ENCODE results near the gene FRMD4A.
"Not testable (repeated sequence)": the region's sequence is repeated elsewhere in the genome, so short reads cannot be mapped to it uniquely, and the experiment has no call there.

The FRMD4A gene

DNA sequence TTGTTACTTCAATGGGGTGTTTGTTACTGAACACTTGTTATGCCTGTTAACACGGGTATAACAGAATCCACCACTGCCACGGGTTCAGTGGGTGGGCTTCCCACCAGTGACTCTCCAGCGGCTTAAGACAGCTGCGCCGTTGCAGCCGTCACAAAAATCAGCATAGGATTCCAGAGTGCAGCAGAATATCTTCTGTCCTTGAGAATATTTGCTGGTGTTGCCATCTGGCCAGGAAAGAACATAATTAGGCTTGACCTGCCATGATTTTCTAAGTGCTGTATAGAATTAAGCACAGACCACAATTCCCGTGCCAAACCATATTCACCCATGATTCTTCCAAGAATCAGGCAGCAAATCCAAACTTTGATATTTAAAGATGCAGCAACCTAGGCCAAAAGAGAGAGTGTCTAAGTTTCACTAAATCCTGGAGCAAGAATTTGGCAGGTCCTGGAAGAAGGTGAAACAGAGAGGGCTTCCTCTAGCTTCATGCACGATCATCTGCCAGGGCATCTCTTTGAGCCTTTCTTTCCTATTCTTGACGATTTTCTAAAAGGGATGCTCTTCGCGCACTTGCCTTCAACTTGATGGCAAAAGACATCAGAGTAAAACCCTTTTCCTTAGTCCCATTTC, 95.0 kb downstream of the FRMD4A start:
- Histone ChIP-seq H3K4me3 (ENCODE audit: low read depth in 1 of 2, low read length in 2 of 2) (no peak overlapping the region), H3K27me3 (ENCODE audit: low read depth, low read length) (no peaks in the 10 kb centered on the region), H3K9me3 (ENCODE audit: control insufficient read depth in 1 of 2, low read length in 2 of 2) (no peaks in the 10 kb centered on the region), H3K36me3 (ENCODE audit: control insufficient read depth in 1 of 2, insufficient read depth in 2 of 2, low read length in 2 of 2) (no peaks in the 10 kb centered on the region), H3K4me1 (ENCODE audit: control insufficient read depth in 1 of 2, insufficient read depth in 2 of 2, low read length in 2 of 2) (no peaks in the 10 kb centered on the region), H3K27ac (ENCODE audit: low read length) (no peak overlapping the region)

DNA sequence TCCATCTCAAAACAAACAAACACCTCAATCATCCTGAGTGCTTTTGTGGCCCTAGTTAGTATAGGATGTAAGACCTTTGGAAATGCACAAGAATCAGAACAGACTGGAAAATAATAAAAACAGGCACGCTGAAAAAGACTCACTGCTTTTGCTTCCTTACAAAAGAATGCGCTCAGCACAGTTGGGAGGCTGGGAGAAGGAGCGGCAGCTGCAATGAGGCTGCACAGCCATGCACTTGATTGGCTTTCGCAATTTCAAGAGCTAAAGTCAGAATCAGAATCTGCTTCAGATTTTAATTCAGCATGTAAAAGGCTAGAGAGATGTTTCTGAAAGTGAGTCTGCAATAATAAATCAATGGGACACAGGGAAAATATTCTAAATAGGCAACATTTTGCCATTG, 97.2 kb downstream of the FRMD4A start:
- Histone ChIP-seq H3K4me1 (ENCODE audit: control insufficient read depth in 1 of 2, insufficient read depth in 2 of 2, low read length in 2 of 2) (no peaks in the 10 kb centered on the region), H3K9me3 (ENCODE audit: control insufficient read depth in 1 of 2, low read length in 2 of 2) (no peaks in the 10 kb centered on the region)

DNA sequence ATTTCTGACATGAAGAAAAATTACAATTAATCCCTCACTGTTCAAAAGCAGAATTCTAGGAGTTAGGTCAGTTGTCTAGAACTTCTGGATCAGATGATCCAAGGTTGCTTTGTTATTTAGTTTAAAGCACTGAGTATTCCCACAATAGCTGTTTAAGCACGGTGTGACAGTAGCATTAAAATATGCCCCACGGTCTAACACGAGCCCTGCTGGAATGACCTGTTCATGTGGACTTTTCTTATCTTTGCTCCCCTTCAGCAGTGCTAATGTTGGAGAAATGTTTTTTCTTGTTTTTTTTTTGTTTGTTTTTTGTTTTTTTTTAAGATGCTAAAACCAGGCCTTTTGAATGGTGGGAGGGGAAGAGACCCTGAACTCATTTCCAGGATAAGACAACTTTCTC, 101.9 kb downstream of the FRMD4A start:
- H3K36me3 ChIP-seq (ENCODE audit: control insufficient read depth in 1 of 2, insufficient read depth in 2 of 2, low read length in 2 of 2); H3K27ac ChIP-seq (ENCODE audit: low read length); H3K4me3 ChIP-seq (ENCODE audit: low read depth in 1 of 2, low read length in 2 of 2); H3K27me3 ChIP-seq (ENCODE audit: low read depth, low read length); H3K9me3 ChIP-seq (ENCODE audit: control insufficient read depth in 1 of 2, low read length in 2 of 2); H3K4me1 ChIP-seq (ENCODE audit: control insufficient read depth in 1 of 2, insufficient read depth in 2 of 2, low read length in 2 of 2): not testable (repeated sequence)

More for the DNA sequence above, 97.2 kb downstream of the FRMD4A start:
- Histone ChIP-seq H3K27me3 (ENCODE audit: low read depth, low read length) (no peaks in the 10 kb centered on the region), H3K36me3 (ENCODE audit: control insufficient read depth in 1 of 2, insufficient read depth in 2 of 2, low read length in 2 of 2) (no peaks in the 10 kb centered on the region), H3K4me3 (ENCODE audit: low read depth in 1 of 2, low read length in 2 of 2) (no peak overlapping the region), H3K27ac (ENCODE audit: low read length) (no peak overlapping the region)

DNA sequence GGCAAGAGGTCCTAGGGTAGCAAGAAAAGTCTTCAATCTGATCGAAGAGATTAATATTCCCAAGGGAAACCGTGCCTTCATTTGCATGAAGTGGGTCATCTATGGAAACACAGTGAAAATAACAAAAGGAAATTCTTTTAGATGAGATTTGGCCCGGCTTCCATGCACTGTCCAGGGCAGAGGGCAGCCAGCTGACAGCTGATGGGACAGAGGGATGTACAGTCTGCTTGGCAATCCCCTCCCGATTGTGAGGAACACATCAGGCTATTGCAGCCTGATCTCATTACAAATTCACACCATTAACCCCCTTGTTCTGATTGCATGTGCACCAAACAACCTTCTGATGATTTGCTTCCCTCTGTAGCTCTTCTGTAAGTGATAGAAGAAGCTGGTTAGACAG, 105.3 kb downstream of the FRMD4A start:
- Histone ChIP-seq H3K4me3 (ENCODE audit: low read depth in 1 of 2, low read length in 2 of 2) (no peak overlapping the region), H3K27me3 (ENCODE audit: low read depth, low read length) (no peaks in the 10 kb centered on the region), H3K36me3 (ENCODE audit: control insufficient read depth in 1 of 2, insufficient read depth in 2 of 2, low read length in 2 of 2) (no peaks in the 10 kb centered on the region), H3K4me1 (ENCODE audit: control insufficient read depth in 1 of 2, insufficient read depth in 2 of 2, low read length in 2 of 2) (no peaks in the 10 kb centered on the region), H3K9me3 (ENCODE audit: control insufficient read depth in 1 of 2, low read length in 2 of 2) (no peaks in the 10 kb centered on the region), H3K27ac (ENCODE audit: low read length) (no peak overlapping the region)

DNA sequence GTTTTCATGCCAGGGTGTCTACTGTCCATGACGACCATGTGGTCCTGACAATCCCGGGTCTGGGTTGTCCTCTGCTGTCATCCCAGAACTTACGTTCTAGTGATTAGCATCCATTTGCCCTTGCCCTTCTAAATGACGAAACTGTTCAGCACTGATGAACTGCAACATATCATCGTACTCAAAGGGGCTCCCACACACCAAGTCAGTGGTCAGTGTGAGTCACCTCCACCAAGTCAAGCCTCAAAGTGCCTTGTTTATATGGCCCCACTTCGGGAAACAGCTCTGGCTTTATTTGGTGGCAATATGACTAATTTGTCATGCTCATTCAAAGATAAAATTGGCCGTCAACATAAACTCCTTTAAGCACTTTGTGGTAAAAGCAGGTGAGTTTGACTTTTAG, 110.7 kb downstream of the FRMD4A start:
- no peaks in the 10 kb centered on the region for H3K27me3 ChIP-seq (ENCODE audit: low read depth, low read length)
- H3K4me3 ChIP-seq (ENCODE audit: low read depth in 1 of 2, low read length in 2 of 2) = no peak overlapping the region
- H3K27ac ChIP-seq (ENCODE audit: low read length) = no peak overlapping the region
- no peaks in the 10 kb centered on the region for H3K4me1 ChIP-seq (ENCODE audit: control insufficient read depth in 1 of 2, insufficient read depth in 2 of 2, low read length in 2 of 2)
- no peaks in the 10 kb centered on the region for H3K36me3 ChIP-seq (ENCODE audit: control insufficient read depth in 1 of 2, insufficient read depth in 2 of 2, low read length in 2 of 2)
- no peaks in the 10 kb centered on the region for H3K9me3 ChIP-seq (ENCODE audit: control insufficient read depth in 1 of 2, low read length in 2 of 2)

DNA sequence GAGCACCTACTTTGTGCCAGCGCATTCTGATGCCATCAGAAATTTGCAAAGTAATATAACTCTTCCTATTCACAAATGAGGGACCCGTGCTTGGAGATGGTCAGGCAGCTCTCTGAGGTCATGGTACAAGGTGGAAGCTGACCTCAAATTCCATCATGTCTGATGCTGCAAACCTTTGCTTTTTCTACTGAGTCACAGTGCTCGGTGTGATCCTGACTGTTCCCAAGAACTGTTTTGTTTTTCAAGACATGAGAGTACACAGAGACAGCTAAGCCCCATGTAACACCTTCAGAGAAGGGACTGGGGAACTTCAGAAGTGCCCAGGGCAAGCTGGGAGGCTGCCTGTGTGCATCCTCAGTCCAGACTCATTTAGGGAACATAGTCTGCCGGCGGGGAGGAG, 111.3 kb downstream of the FRMD4A start:
- Histone ChIP-seq H3K9me3 (ENCODE audit: control insufficient read depth in 1 of 2, low read length in 2 of 2) (no peaks in the 10 kb centered on the region), H3K4me1 (ENCODE audit: control insufficient read depth in 1 of 2, insufficient read depth in 2 of 2, low read length in 2 of 2) (no peaks in the 10 kb centered on the region), H3K4me3 (ENCODE audit: low read depth in 1 of 2, low read length in 2 of 2) (no peak overlapping the region), H3K36me3 (ENCODE audit: control insufficient read depth in 1 of 2, insufficient read depth in 2 of 2, low read length in 2 of 2) (no peaks in the 10 kb centered on the region), H3K27ac (ENCODE audit: low read length) (no peak overlapping the region), H3K27me3 (ENCODE audit: low read depth, low read length) (no peaks in the 10 kb centered on the region)

DNA sequence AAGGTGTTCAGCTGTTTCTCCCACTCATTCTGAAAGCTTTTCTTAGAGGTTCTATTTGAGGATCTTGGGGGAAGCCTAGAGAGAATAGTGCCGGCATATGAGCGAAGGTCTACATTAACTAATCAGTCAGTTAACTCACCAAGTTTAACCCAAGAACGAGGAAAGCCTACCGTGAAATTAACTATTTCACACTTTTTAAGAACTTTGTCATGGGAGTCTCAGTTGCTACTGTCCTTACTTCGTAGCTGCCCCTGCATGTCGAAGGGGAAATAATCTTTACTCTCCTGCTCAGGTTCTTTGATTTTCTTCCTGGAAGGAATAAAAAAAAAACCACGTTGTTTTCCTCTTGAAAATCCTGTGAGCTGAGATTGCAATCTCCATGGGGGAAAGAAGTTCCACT, 115.1 kb downstream of the FRMD4A start:
- Histone ChIP-seq H3K27ac (ENCODE audit: low read length) (no peak overlapping the region), H3K4me3 (ENCODE audit: low read depth in 1 of 2, low read length in 2 of 2) (no peak overlapping the region), H3K4me1 (ENCODE audit: control insufficient read depth in 1 of 2, insufficient read depth in 2 of 2, low read length in 2 of 2) (no peaks in the 10 kb centered on the region), H3K9me3 (ENCODE audit: control insufficient read depth in 1 of 2, low read length in 2 of 2) (no peaks in the 10 kb centered on the region), H3K27me3 (ENCODE audit: low read depth, low read length) (no peaks in the 10 kb centered on the region), H3K36me3 (ENCODE audit: control insufficient read depth in 1 of 2, insufficient read depth in 2 of 2, low read length in 2 of 2) (no peaks in the 10 kb centered on the region)

DNA sequence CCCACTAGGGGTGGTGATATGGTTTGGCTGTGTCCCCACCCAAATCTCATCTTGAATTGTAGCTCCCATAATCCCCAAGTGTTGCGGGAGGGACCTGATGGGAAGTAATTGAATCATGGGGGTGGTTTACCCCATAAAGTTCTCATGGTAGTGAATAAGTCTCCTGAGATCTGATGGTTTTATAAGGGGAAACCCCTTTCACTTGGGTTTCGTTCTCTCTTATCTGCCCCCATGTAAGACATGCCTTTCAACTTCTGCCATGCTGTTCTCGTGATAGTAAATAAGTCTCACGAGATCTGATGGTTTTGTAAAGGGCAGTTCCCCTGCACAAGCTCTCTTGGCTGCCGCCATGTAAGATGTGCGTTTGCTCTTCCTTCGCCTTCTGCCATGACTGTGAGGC, 117.0 kb downstream of the FRMD4A start:
- H3K4me1 ChIP-seq (ENCODE audit: control insufficient read depth in 1 of 2, insufficient read depth in 2 of 2, low read length in 2 of 2); H3K9me3 ChIP-seq (ENCODE audit: control insufficient read depth in 1 of 2, low read length in 2 of 2); H3K4me3 ChIP-seq (ENCODE audit: low read depth in 1 of 2, low read length in 2 of 2); H3K36me3 ChIP-seq (ENCODE audit: control insufficient read depth in 1 of 2, insufficient read depth in 2 of 2, low read length in 2 of 2); H3K27me3 ChIP-seq (ENCODE audit: low read depth, low read length); H3K27ac ChIP-seq (ENCODE audit: low read length): not testable (repeated sequence)

DNA sequence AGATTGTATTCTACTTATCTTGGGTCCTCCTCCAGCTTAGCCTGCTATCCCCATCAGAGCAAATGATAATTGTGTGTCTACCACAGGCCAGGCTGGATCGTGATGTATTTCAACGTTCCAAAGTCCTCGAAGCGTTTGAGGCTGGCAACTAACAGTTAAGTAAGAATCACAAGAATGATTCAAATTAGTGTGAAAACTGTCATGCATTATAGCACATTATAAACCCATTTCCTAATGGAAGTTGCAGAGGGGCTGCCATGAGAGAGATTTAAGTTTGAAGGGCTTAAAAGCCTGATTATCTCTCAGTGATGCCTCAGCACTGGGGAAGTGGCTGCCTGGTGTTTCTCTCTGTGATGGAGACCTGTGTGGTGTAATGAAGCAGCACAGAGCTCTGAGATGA, 119.1 kb downstream of the FRMD4A start:
- Histone ChIP-seq H3K27me3 (ENCODE audit: low read depth, low read length) (no peaks in the 10 kb centered on the region), H3K4me3 (ENCODE audit: low read depth in 1 of 2, low read length in 2 of 2) (no peak overlapping the region), H3K27ac (ENCODE audit: low read length) (no peak overlapping the region), H3K9me3 (ENCODE audit: control insufficient read depth in 1 of 2, low read length in 2 of 2) (no peaks in the 10 kb centered on the region), H3K36me3 (ENCODE audit: control insufficient read depth in 1 of 2, insufficient read depth in 2 of 2, low read length in 2 of 2) (no peaks in the 10 kb centered on the region), H3K4me1 (ENCODE audit: control insufficient read depth in 1 of 2, insufficient read depth in 2 of 2, low read length in 2 of 2) (no peaks in the 10 kb centered on the region)

DNA sequence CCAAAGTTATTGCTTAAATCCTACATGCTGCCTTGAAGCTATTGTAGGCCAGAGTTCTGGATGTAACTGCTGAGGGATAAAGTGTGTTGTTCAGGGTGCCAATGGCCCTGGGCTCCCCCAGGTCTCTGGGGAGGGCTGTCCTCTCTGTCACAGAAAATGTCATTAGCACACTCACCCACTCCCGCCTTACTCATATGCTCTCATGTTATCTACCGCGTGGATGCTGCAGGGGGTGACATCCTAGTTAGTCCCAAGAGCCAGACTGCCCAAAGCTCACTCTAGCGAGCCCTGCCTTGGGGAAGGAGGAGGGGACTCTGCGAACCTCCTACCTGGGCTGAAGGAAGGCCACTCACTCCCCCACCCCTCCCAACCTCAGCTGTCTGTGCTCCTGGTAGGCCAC, 122.5 kb downstream of the FRMD4A start:
- H3K9me3 ChIP-seq (ENCODE audit: control insufficient read depth in 1 of 2, low read length in 2 of 2) = no peaks in the 10 kb centered on the region

DNA sequence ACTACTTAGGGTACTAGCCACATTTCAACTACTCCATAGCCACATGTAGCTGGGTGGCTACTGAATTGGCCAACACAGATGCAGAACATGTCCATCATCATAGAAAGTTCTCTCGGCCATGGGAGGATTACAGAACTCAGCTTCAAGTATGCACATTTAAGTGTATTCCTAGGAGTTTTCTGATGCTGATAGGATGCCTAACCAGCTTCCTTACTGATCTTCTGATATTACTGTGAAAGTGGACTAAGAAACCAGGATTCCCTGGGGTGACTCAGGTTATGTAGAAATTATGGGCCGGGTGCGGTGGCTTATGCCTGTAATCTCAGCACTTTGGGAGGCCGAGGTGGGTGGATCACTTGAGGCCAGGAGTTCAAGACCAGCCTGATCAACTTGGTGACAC, 125.5 kb downstream of the FRMD4A start:
- Histone ChIP-seq H3K27ac (ENCODE audit: low read length) (no peak overlapping the region), H3K4me3 (ENCODE audit: low read depth in 1 of 2, low read length in 2 of 2) (no peak overlapping the region), H3K27me3 (ENCODE audit: low read depth, low read length) (no peaks in the 10 kb centered on the region), H3K4me1 (ENCODE audit: control insufficient read depth in 1 of 2, insufficient read depth in 2 of 2, low read length in 2 of 2) (peaks cover 0 to 2% of the 10 kb centered on the region in 2 donors), H3K9me3 (ENCODE audit: control insufficient read depth in 1 of 2, low read length in 2 of 2) (no peaks in the 10 kb centered on the region), H3K36me3 (ENCODE audit: control insufficient read depth in 1 of 2, insufficient read depth in 2 of 2, low read length in 2 of 2) (no peaks in the 10 kb centered on the region)

More for the DNA sequence above, 122.5 kb downstream of the FRMD4A start:
- no peaks in the 10 kb centered on the region for H3K27me3 ChIP-seq (ENCODE audit: low read depth, low read length)
- no peak overlapping the region for H3K27ac ChIP-seq (ENCODE audit: low read length)
- peaks cover 0 to 2% of the 10 kb centered on the region in 2 donors for H3K4me1 ChIP-seq (ENCODE audit: control insufficient read depth in 1 of 2, insufficient read depth in 2 of 2, low read length in 2 of 2)
- no peak overlapping the region for H3K4me3 ChIP-seq (ENCODE audit: low read depth in 1 of 2, low read length in 2 of 2)
- no peaks in the 10 kb centered on the region for H3K36me3 ChIP-seq (ENCODE audit: control insufficient read depth in 1 of 2, insufficient read depth in 2 of 2, low read length in 2 of 2)
